A549 (cell line): ENCODE results near the gene TMEM131. TPM values are rescaled to one million over a fixed set of nuclear protein-coding genes. Genes with fewer than 3 reads are reported as not detected.

Source experiments
- ATAC-seq, 2 experiments: fragments of 200-7000 bp in 1 of 2; fragments of >200 bp in 1 of 2; cut with Nextera tagmentation in 1 of 2; cut with Tn5 transposase in 1 of 2; 3 replicates each; pipeline versions ENCODE4 v1.8.0 to v1.9.1; 2018 to 2020; ENCODE audit warnings: mild to moderate bottlenecking in 1 of 2, moderate library complexity in 1 of 2
- CTCF ChIA-PET: fragments of 300-600 bp; sonication (Branson Sonifier 250); formaldehyde crosslinking; extraction: SDS; loops from one replicate; lab custom pipeline; 2021; ENCODE audit warnings: antibody characterized with exemption, inconsistent platforms; lab: Yijun Ruan, JAX
- POLR2A ChIA-PET: fragments of 350-600 bp; formaldehyde crosslinking; extraction: SDS; loops from one replicate; lab custom pipeline; 2021; ENCODE audit warnings: antibody characterized with exemption, inconsistent platforms; lab: Yijun Ruan, JAX
- DNase-seq, 2 experiments: peaks; one replicate each; pipeline versions ENCODE4 v3.0.0 to v3.0.0-alpha.2; 2011 to 2016; ENCODE audit warnings: low read depth in 1 of 2, low spot score in 1 of 2
- FAIRE-seq: peaks from 2 replicates; lab custom pipeline; 2011; peaks lifted over from hg19 to GRCh38; lab: Jason Lieb, UNC
- H3K27ac ChIP-seq, 2 experiments: fragments of >200 bp; sonication (Bioruptor Twin); formaldehyde crosslinking; 3 replicates each; pipeline ENCODE4 v1.5.1; 2016 to 2017
- H3K4me1 ChIP-seq: fragments of >200 bp; sonication (Bioruptor Twin); formaldehyde crosslinking; 3 replicates; pipeline ENCODE4 v1.6.1; 2016
- H3K4me2 ChIP-seq: fragments of >200 bp; sonication (Bioruptor Twin); formaldehyde crosslinking; 3 replicates; pipeline ENCODE4 v1.6.1; 2016
- H3K4me3 ChIP-seq: fragments of >200 bp; sonication (Bioruptor Twin); formaldehyde crosslinking; 3 replicates; pipeline ENCODE4 v1.5.1; 2016
- H3K9me3 ChIP-seq: fragments of >200 bp; sonication (Bioruptor Twin); formaldehyde crosslinking; 3 replicates; pipeline ENCODE4 v1.6.1; 2016
- EHMT2 ChIP-seq: fragments of 200-600 bp; sonication (generic); IDR thresholded peaks from 2 replicates; pipeline ENCODE4 v1.6.1; 2016; ENCODE audit warnings: antibody characterized with exemption, low read depth, mild to moderate bottlenecking, moderate library complexity
- ESRRA ChIP-seq: fragments of 150-350 bp; IDR thresholded peaks from 2 replicates; pipeline ENCODE4 v1.6.1; 2014; ENCODE audit warnings: mild to moderate bottlenecking, low read length, borderline replicate concordance
- FOSB ChIP-seq: fragments of 250-450 bp; sonication (Bioruptor Pico); IDR thresholded peaks from 2 replicates; pipeline ENCODE4 v1.5.0; 2020; ENCODE audit warnings: mild to moderate bottlenecking, moderate library complexity
- GATA3 ChIP-seq: IDR thresholded peaks from 2 replicates; pipeline ENCODE4 v1.6.1; 2012; ENCODE audit warnings: borderline replicate concordance
- HMGXB4 ChIP-seq: fragments of 250-450 bp; sonication (Bioruptor Pico); IDR thresholded peaks from 2 replicates; pipeline ENCODE4 v1.5.0; 2021; ENCODE audit warnings: mild to moderate bottlenecking, moderate library complexity, borderline replicate concordance
- JUNB ChIP-seq: fragments of >200 bp; sonication (Bioruptor Twin); formaldehyde crosslinking; IDR thresholded peaks from 2 replicates; pipeline ENCODE4 v1.6.1; 2016
- NR3C1 ChIP-seq: fragments of >200 bp; sonication (Bioruptor Twin); formaldehyde crosslinking; IDR thresholded peaks from 3 replicates; pipeline ENCODE4 v1.6.1; 2017
- PBX3 ChIP-seq: IDR thresholded peaks from 2 replicates; pipeline ENCODE4 v1.6.1; 2012
- RAD21 ChIP-seq, 2 experiments: fragments of >200 bp in 1 of 2; sonication (Bioruptor Twin) in 1 of 2; formaldehyde crosslinking in 1 of 2; IDR thresholded peaks in 1 of 2; conservative IDR thresholded peaks in 1 of 2; 2 replicates in 1 of 2; 3 replicates in 1 of 2; pipeline ENCODE4 v1.6.1; 2012 to 2018; ENCODE audit warnings: inconsistent platforms in 1 of 2
- SMC3 ChIP-seq: fragments of >200 bp; sonication (Bioruptor Twin); formaldehyde crosslinking; IDR thresholded peaks from 3 replicates; pipeline ENCODE4 v1.6.1; 2018; ENCODE audit warnings: inconsistent platforms
- ZNF302 ChIP-seq: fragments of 250-450 bp; sonication (Bioruptor Pico); IDR thresholded peaks from 2 replicates; pipeline ENCODE4 v1.9.0; 2021; ENCODE audit warnings: inconsistent platforms, mild to moderate bottlenecking, moderate library complexity
- WGBS: methylation state at CpG from one replicate; pipeline ENCODE4 v1.1.6; 2017; ENCODE audit errors: missing lambda C conversion rate; 5-methylcytosine and 5-hydroxymethylcytosine counted together
- polyA plus RNA-seq, 4 experiments: library from polyadenylated mRNA; depleted of rRNA in 3 of 4; stranded (reverse); fragments of >200 nt; fragmentation: RNase III in 1 of 4; extraction: RNeasy Plus Mini Kit Qiagen cat#74134 plus additional on column Dnase treatment in 1 of 4; gene quantifications; 2 replicates in 3 of 4; 3 replicates in 1 of 4; pipeline ENCODE4 v1.2.3, GENCODE V29; 2011 to 2017
- small RNA-seq, 6 experiments: library from RNA; depleted of rRNA; stranded (forward); fragments of <200 nt; gene quantifications; one replicate each; pipeline ENCODE3, GENCODE V24; 2012

TMEM131 gene
- polyA plus RNA-seq, 2 of the 4 experiments (the other 2 are of a cell fraction) = 14.5 to 21.8 TPM

GRCh38 chr2:97706708-97707345 is 288.9 kb downstream of the TMEM131 start:
- no peak overlapping the region for H3K4me2 ChIP-seq
- H3K9me3 ChIP-seq = no peaks in the 10 kb centered on the region
- WGBS = 61% methylated on average over 5 of the region's 11 CpGs
- CTCF ChIA-PET = interaction anchor here (0.6 to 10.0 kb wide), 5 partner anchors 8 to 699 kb away, joined by 3 to 106 read pairs (median 4); no protein-coding TSS in a partner anchor
- no peak overlapping the region for H3K4me3 ChIP-seq
- TF ChIP-seq SMC3 = no peak
- no peak for TF ChIP-seq JUNB
- TF ChIP-seq GATA3 = no peak
- TF ChIP-seq RAD21 (conservative IDR thresholded peaks at IDR 0.05 in 1 of 2, IDR thresholded peaks at IDR 0.05 in 1 of 2) = no peak
- TF ChIP-seq NR3C1 = no peak
- no peak for TF ChIP-seq ZNF302
- TF ChIP-seq PBX3 = no peak
- TF ChIP-seq ESRRA = no peak
- no peak for TF ChIP-seq EHMT2
- TF ChIP-seq FOSB (CRISPR knock-in tag) = no peak
- no peak for TF ChIP-seq HMGXB4 (CRISPR knock-in tag)
- TF ChIP-seq, all 56 proteins: peak for 0
- POLR2A ChIA-PET = no interaction called here
- no peak for FAIRE-seq
- Histone ChIP-seq H3K4me1 (no peaks in the 10 kb centered on the region), H3K27ac (no peak overlapping the region)
- DNase-seq = no peak
- ATAC-seq = no peak

Small RNA genes within 50 kb of the gene (small RNA-seq; reads per million reads assigned to genes)
- gene HMGN1P36 (0 reads per million in 6 experiments), gene RNU7-96P (0 reads per million in 6 experiments)

Other genes starting within 250 kb of the TMEM131 start
- gene VWA3B, start 91.2 kb upstream of the TMEM131 start, polyA plus RNA-seq (2011; rRNA removed) = not detected in 2 replicates
- not detected in 3 replicates for gene VWA3B, start 91.2 kb upstream of the TMEM131 start, polyA plus RNA-seq (2017; fragmentation: RNase III; extraction: RNeasy Plus Mini Kit Qiagen cat#74134 plus additional on column Dnase treatment)